ENCODE data around the gene KLF16.

KLF16 gene

GRCh38 chr19:1847684-1848398 lies 15.5 kb downstream of the KLF16 start:
- no peak overlapping the region for H2BK15ac ChIP-seq (ENCODE audit: low read length)
- no CpG with 5 or more reads among the region's 72 CpGs for WGBS, 2 donors (ENCODE audit: extremely low coverage in 2 of 2, insufficient read length in 2 of 2, insufficient replicate concordance in 1 of 2)
- no peak overlapping the region for H4K8ac ChIP-seq (ENCODE audit: low read depth, low read length)
- H2BK5ac ChIP-seq (ENCODE audit: low read length): peak overlapping the region; percentile 94
- peak overlapping the region; percentile 90 for H3K18ac ChIP-seq (ENCODE audit: low read length)
- H3K4me1 ChIP-seq (ENCODE audit: control insufficient read depth in 2 of 2, insufficient read depth in 1 of 2, low read depth in 1 of 2, low read length in 2 of 2): peaks cover 4 to 16% of the 10 kb centered on the region in 2 donors
- no peak overlapping the region for H3K14ac ChIP-seq (ENCODE audit: low read length)
- peaks cover 5 to 22% of the 10 kb centered on the region in 2 donors for H3K36me3 ChIP-seq (replicated peaks in 1 of 2; ENCODE audit: control insufficient read depth in 2 of 2, insufficient read depth in 2 of 2, low read length in 2 of 2)
- H3K27ac ChIP-seq (replicated peaks; ENCODE audit: low read length): peak overlapping the region; percentile 98
- no peak overlapping the region for H4K91ac ChIP-seq (ENCODE audit: low read depth, low read length, poor library complexity)
- DNase-seq (ENCODE audit: low spot score): no peak
- H2AK5ac ChIP-seq (ENCODE audit: low read depth, low read length): peak overlapping the region; percentile 12
- peak overlapping the region; percentile 98 for H3K4me2 ChIP-seq (ENCODE audit: insufficient read depth, low read length, poor library complexity, severe bottlenecking)
- H2AFZ ChIP-seq (ENCODE audit: low read length): peak overlapping the region; percentile 100
- peaks cover 33% of the 10 kb centered on the region for H3K79me1 ChIP-seq (ENCODE audit: low read depth, low read length)
- no peak overlapping the region for H2BK12ac ChIP-seq (ENCODE audit: low read length)
- H3K23ac ChIP-seq (ENCODE audit: low read depth, low read length, poor library complexity): peak overlapping the region; percentile 75
- H3K9ac ChIP-seq (ENCODE audit: low read depth, low read length, poor library complexity): peak overlapping the region; percentile 94
- H3K4ac ChIP-seq (ENCODE audit: low read length): no peak overlapping the region
- no peaks in the 10 kb centered on the region for H3K9me3 ChIP-seq (replicated peaks in 1 of 2; ENCODE audit: control insufficient read depth in 2 of 2, insufficient read depth in 1 of 2, low read depth in 1 of 2, low read length in 2 of 2)
- H3K4me3 ChIP-seq (ENCODE audit: low read length in 2 of 2): peak overlapping the region; percentile 97 to 99
- H3K27me3 ChIP-seq (ENCODE audit: control insufficient read depth in 3 of 3, insufficient read depth in 3 of 3, low read depth in 1 of 3, low read length in 3 of 3): no peaks in the 10 kb centered on the region
- peak overlapping the region; percentile 82 for H2BK120ac ChIP-seq (ENCODE audit: low read depth, low read length)

- H2BK15ac ChIP-seq (ENCODE audit: low read length): no peak overlapping the region
- no peak overlapping the region for H3K27ac ChIP-seq (replicated peaks; ENCODE audit: low read length)
- no peak overlapping the region for H2AFZ ChIP-seq (ENCODE audit: low read length)
- H3K4me3 ChIP-seq (ENCODE audit: low read length in 2 of 2): peak overlapping the region; percentile 97 to 99
- H2AK5ac ChIP-seq (ENCODE audit: low read depth, low read length): no peak overlapping the region
- H2BK120ac ChIP-seq (ENCODE audit: low read depth, low read length): no peak overlapping the region
- H3K23ac ChIP-seq (ENCODE audit: low read depth, low read length, poor library complexity): no peak overlapping the region
- H3K18ac ChIP-seq (ENCODE audit: low read length): no peak overlapping the region
- no peak overlapping the region for H2BK5ac ChIP-seq (ENCODE audit: low read length)
- peaks cover 5 to 22% of the 10 kb centered on the region in 2 donors for H3K36me3 ChIP-seq (replicated peaks in 1 of 2; ENCODE audit: control insufficient read depth in 2 of 2, insufficient read depth in 2 of 2, low read length in 2 of 2)
- H3K27me3 ChIP-seq (ENCODE audit: control insufficient read depth in 3 of 3, insufficient read depth in 3 of 3, low read depth in 1 of 3, low read length in 3 of 3): no peaks in the 10 kb centered on the region
- peaks cover 4 to 17% of the 10 kb centered on the region in 2 donors for H3K4me1 ChIP-seq (ENCODE audit: control insufficient read depth in 2 of 2, insufficient read depth in 1 of 2, low read depth in 1 of 2, low read length in 2 of 2)
- no peak for DNase-seq (ENCODE audit: low spot score)
- WGBS, 2 donors (ENCODE audit: extremely low coverage in 2 of 2, insufficient read length in 2 of 2, insufficient replicate concordance in 1 of 2): no CpG with 5 or more reads among the region's 12 CpGs
- H2BK12ac ChIP-seq (ENCODE audit: low read length): no peak overlapping the region
- H3K9ac ChIP-seq (ENCODE audit: low read depth, low read length, poor library complexity): peak overlapping the region; percentile 70
- H3K79me1 ChIP-seq (ENCODE audit: low read depth, low read length): peaks cover 33% of the 10 kb centered on the region
- no peak overlapping the region for H4K91ac ChIP-seq (ENCODE audit: low read depth, low read length, poor library complexity)
- no peak overlapping the region for H3K14ac ChIP-seq (ENCODE audit: low read length)
- H4K8ac ChIP-seq (ENCODE audit: low read depth, low read length): no peak overlapping the region
- H3K4ac ChIP-seq (ENCODE audit: low read length): no peak overlapping the region
- no peaks in the 10 kb centered on the region for H3K9me3 ChIP-seq (replicated peaks in 1 of 2; ENCODE audit: control insufficient read depth in 2 of 2, insufficient read depth in 1 of 2, low read depth in 1 of 2, low read length in 2 of 2)
- peak overlapping the region; percentile 98 for H3K4me2 ChIP-seq (ENCODE audit: insufficient read depth, low read length, poor library complexity, severe bottlenecking)
These were observed 16.1 kb downstream of the KLF16 start for GRCh38 chr19:1847348-1847683.

GRCh38 chr19:1846517-1847204 lies 16.7 kb downstream of the KLF16 start:
- Histone ChIP-seq H3K27me3 (ENCODE audit: control insufficient read depth in 3 of 3, insufficient read depth in 3 of 3, low read depth in 1 of 3, low read length in 3 of 3) (no peaks in the 10 kb centered on the region), H3K9me3 (replicated peaks in 1 of 2; ENCODE audit: control insufficient read depth in 2 of 2, insufficient read depth in 1 of 2, low read depth in 1 of 2, low read length in 2 of 2) (no peaks in the 10 kb centered on the region), H3K36me3 (replicated peaks in 1 of 2; ENCODE audit: control insufficient read depth in 2 of 2, insufficient read depth in 2 of 2, low read length in 2 of 2) (peaks cover 5 to 22% of the 10 kb centered on the region in 2 donors), H3K4me2 (ENCODE audit: insufficient read depth, low read length, poor library complexity, severe bottlenecking) (no peak overlapping the region), H2AK5ac (ENCODE audit: low read depth, low read length) (no peak overlapping the region), H3K4me1 (ENCODE audit: control insufficient read depth in 2 of 2, insufficient read depth in 1 of 2, low read depth in 1 of 2, low read length in 2 of 2) (peaks cover 4 to 19% of the 10 kb centered on the region in 2 donors), H3K4me3 (ENCODE audit: low read length in 2 of 2) (peak overlapping the region in 1 of 2 donors; percentile 99), H2AFZ (ENCODE audit: low read length) (no peak overlapping the region), H4K8ac (ENCODE audit: low read depth, low read length) (no peak overlapping the region), H2BK12ac (ENCODE audit: low read length) (no peak overlapping the region), H2BK15ac (ENCODE audit: low read length) (no peak overlapping the region), H4K91ac (ENCODE audit: low read depth, low read length, poor library complexity) (no peak overlapping the region), H3K18ac (ENCODE audit: low read length) (no peak overlapping the region), H3K23ac (ENCODE audit: low read depth, low read length, poor library complexity) (no peak overlapping the region), H3K27ac (replicated peaks; ENCODE audit: low read length) (no peak overlapping the region), H3K14ac (ENCODE audit: low read length) (no peak overlapping the region), H3K4ac (ENCODE audit: low read length) (no peak overlapping the region), H3K79me1 (ENCODE audit: low read depth, low read length) (peaks cover 34% of the 10 kb centered on the region), H2BK5ac (ENCODE audit: low read length) (no peak overlapping the region), H2BK120ac (ENCODE audit: low read depth, low read length) (no peak overlapping the region), H3K9ac (ENCODE audit: low read depth, low read length, poor library complexity) (no peak overlapping the region)
- no CpG with 5 or more reads among the region's 29 CpGs for WGBS, 2 donors (ENCODE audit: extremely low coverage in 2 of 2, insufficient read length in 2 of 2, insufficient replicate concordance in 1 of 2)
- DNase-seq (ENCODE audit: low spot score): no peak

GRCh38 chr19:1845642-1846041 lies 17.7 kb downstream of the KLF16 start:
- WGBS, 2 donors (ENCODE audit: extremely low coverage in 2 of 2, insufficient read length in 2 of 2, insufficient replicate concordance in 1 of 2): no CpG with 5 or more reads among the region's 11 CpGs
- Histone ChIP-seq H3K14ac (ENCODE audit: low read length) (no peak overlapping the region), H3K23ac (ENCODE audit: low read depth, low read length, poor library complexity) (peak overlapping the region; percentile 43), H4K91ac (ENCODE audit: low read depth, low read length, poor library complexity) (no peak overlapping the region), H2AFZ (ENCODE audit: low read length) (no peak overlapping the region), H2BK12ac (ENCODE audit: low read length) (peak overlapping the region; percentile 58), H2BK15ac (ENCODE audit: low read length) (no peak overlapping the region), H2BK5ac (ENCODE audit: low read length) (no peak overlapping the region), H3K4ac (ENCODE audit: low read length) (no peak overlapping the region), H3K4me3 (ENCODE audit: low read length in 2 of 2) (no peak overlapping the region), H3K27me3 (ENCODE audit: control insufficient read depth in 3 of 3, insufficient read depth in 3 of 3, low read depth in 1 of 3, low read length in 3 of 3) (no peaks in the 10 kb centered on the region), H3K9ac (ENCODE audit: low read depth, low read length, poor library complexity) (peak overlapping the region; percentile 81), H3K36me3 (replicated peaks in 1 of 2; ENCODE audit: control insufficient read depth in 2 of 2, insufficient read depth in 2 of 2, low read length in 2 of 2) (peaks cover 5 to 22% of the 10 kb centered on the region in 2 donors), H2BK120ac (ENCODE audit: low read depth, low read length) (no peak overlapping the region), H3K4me2 (ENCODE audit: insufficient read depth, low read length, poor library complexity, severe bottlenecking) (no peak overlapping the region), H4K8ac (ENCODE audit: low read depth, low read length) (no peak overlapping the region), H3K9me3 (replicated peaks in 1 of 2; ENCODE audit: control insufficient read depth in 2 of 2, insufficient read depth in 1 of 2, low read depth in 1 of 2, low read length in 2 of 2) (no peaks in the 10 kb centered on the region), H2AK5ac (ENCODE audit: low read depth, low read length) (no peak overlapping the region), H3K18ac (ENCODE audit: low read length) (no peak overlapping the region), H3K79me1 (ENCODE audit: low read depth, low read length) (peaks cover 38% of the 10 kb centered on the region), H3K4me1 (ENCODE audit: control insufficient read depth in 2 of 2, insufficient read depth in 1 of 2, low read depth in 1 of 2, low read length in 2 of 2) (peaks cover 4 to 28% of the 10 kb centered on the region in 2 donors), H3K27ac (replicated peaks; ENCODE audit: low read length) (no peak overlapping the region)
- DNase-seq (ENCODE audit: low spot score): no peak
